IPS-20b (cell line): ENCODE measurements around the gene AUNIP.

Experiments
- H3K27ac ChIP-seq: one replicate; pipeline ENCODE4 v1.5.1; 2013; ENCODE audit warnings: low read length
- H3K27me3 ChIP-seq: 2 replicates; pipeline ENCODE4 v1.6.1; 2013; ENCODE audit warnings: mild to moderate bottlenecking, low read length, inconsistent platforms; ENCODE audit not compliant: insufficient read depth
- H3K36me3 ChIP-seq: 2 replicates; pipeline ENCODE4 v1.6.1; 2013; ENCODE audit warnings: low read depth, mild to moderate bottlenecking, inconsistent platforms, low read length, moderate library complexity; ENCODE audit not compliant: insufficient read depth
- H3K4me1 ChIP-seq: 2 replicates; pipeline ENCODE4 v1.6.1; 2013; ENCODE audit warnings: mild to moderate bottlenecking, control low read depth, inconsistent platforms, low read length, moderate library complexity; ENCODE audit not compliant: insufficient read depth
- H3K4me3 ChIP-seq: 2 replicates; pipeline ENCODE4 v1.5.1; 2013; ENCODE audit warnings: mild to moderate bottlenecking, low read length, inconsistent platforms
- H3K9ac ChIP-seq: 2 replicates; pipeline ENCODE4 v1.6.1; 2013; ENCODE audit warnings: low read depth, mild to moderate bottlenecking, inconsistent platforms, low read length, moderate library complexity
- H3K9me3 ChIP-seq: 2 replicates; pipeline ENCODE4 v1.6.1; 2013; ENCODE audit warnings: mild to moderate bottlenecking, low read depth, low read length, inconsistent platforms; ENCODE audit not compliant: insufficient read depth

The AUNIP gene

GRCh38 chr1:25820247-25821111 is 38.8 kb downstream of the AUNIP start:
- Histone ChIP-seq H3K4me1 (peaks cover 6% of the 10 kb centered on the region; the same call in 1 of the 2 replicates), H3K9ac (peak overlapping the region; percentile 96), H3K9me3 (no peaks in the 10 kb centered on the region), H3K36me3 (peaks cover 3% of the 10 kb centered on the region; the same call in 1 of the 2 replicates), H3K27me3 (peaks cover 15% of the 10 kb centered on the region), H3K4me3 (peak overlapping the region; percentile 96), H3K27ac (peak overlapping the region; percentile 83)

GRCh38 chr1:25819491-25820246 is 39.6 kb downstream of the AUNIP start, which contains the start of gene MTFR1L:
Gene MTFR1L, plus strand, starts transcription at chr1:25819954. Its CDS starts 3,151 bp downstream, at chr1:25823105.
- H3K4me1 ChIP-seq, result peaks cover 6% of the 10 kb centered on the region; the same call in 1 of the 2 replicates
- H3K27ac ChIP-seq, result peak within 1 kb of the TSS; percentile 83

GRCh38 chr1:25818569-25818968 is 40.7 kb downstream of the AUNIP start:
- peaks cover 6% of the 10 kb centered on the region; the same call in 1 of the 2 replicates for H3K36me3 ChIP-seq
- H3K4me3 ChIP-seq, result peak overlapping the region; percentile 96
- H3K9me3 ChIP-seq, result no peaks in the 10 kb centered on the region
- peaks cover 15% of the 10 kb centered on the region for H3K27me3 ChIP-seq
- peaks cover 6% of the 10 kb centered on the region; the same call in 1 of the 2 replicates for H3K4me1 ChIP-seq
- H3K27ac ChIP-seq, result no peak overlapping the region
- H3K9ac ChIP-seq, result peak overlapping the region; percentile 96; the same call in 1 of the 2 replicates

More at GRCh38 chr1:25819491-25820246, 39.6 kb downstream of the AUNIP start, which contains the start of gene MTFR1L:
- Histone ChIP-seq H3K9me3 (no peaks in the 10 kb centered on the region), H3K9ac (peak within 1 kb of the TSS; percentile 96), H3K4me3 (peak within 1 kb of the TSS; percentile 96), H3K27me3 (peaks cover 15% of the 10 kb centered on the region), H3K36me3 (peaks cover under 1% of the 10 kb centered on the region; the same call in 1 of the 2 replicates)

GRCh38 chr1:25817840-25818501 is 41.3 kb downstream of the AUNIP start:
- no peak overlapping the region for H3K4me3 ChIP-seq
- peaks cover 6% of the 10 kb centered on the region; the same call in 1 of the 2 replicates for H3K36me3 ChIP-seq
- peaks cover 6% of the 10 kb centered on the region; the same call in 1 of the 2 replicates for H3K4me1 ChIP-seq
- H3K27ac ChIP-seq, result no peak overlapping the region
- H3K9me3 ChIP-seq, result no peaks in the 10 kb centered on the region
- H3K27me3 ChIP-seq, result peaks cover 15% of the 10 kb centered on the region
- no peak overlapping the region; the same call in 1 of the 2 replicates for H3K9ac ChIP-seq

GRCh38 chr1:25816112-25816718 is 43.0 kb downstream of the AUNIP start:
- Histone ChIP-seq H3K27ac (no peak overlapping the region), H3K4me1 (peaks cover 6% of the 10 kb centered on the region; the same call in 1 of the 2 replicates), H3K9ac (no peak overlapping the region)

GRCh38 chr1:25815208-25816111 is 43.8 kb downstream of the AUNIP start:
- no peak overlapping the region for H3K27ac ChIP-seq
- H3K9ac ChIP-seq, result no peak overlapping the region

More at GRCh38 chr1:25816112-25816718, 43.0 kb downstream of the AUNIP start:
- H3K36me3 ChIP-seq, result peaks cover 15% of the 10 kb centered on the region
- no peaks in the 10 kb centered on the region for H3K9me3 ChIP-seq
- H3K27me3 ChIP-seq, result peaks cover 4% of the 10 kb centered on the region
- H3K4me3 ChIP-seq, result no peak overlapping the region

GRCh38 chr1:25814549-25815087 is 44.6 kb downstream of the AUNIP start:
- peaks cover 25% of the 10 kb centered on the region for H3K36me3 ChIP-seq
- H3K9me3 ChIP-seq, result no peaks in the 10 kb centered on the region
- no peak overlapping the region for H3K27ac ChIP-seq
- H3K4me1 ChIP-seq, result peaks cover 6% of the 10 kb centered on the region; the same call in 1 of the 2 replicates
- no peaks in the 10 kb centered on the region for H3K27me3 ChIP-seq
- no peak overlapping the region for H3K4me3 ChIP-seq
- no peak overlapping the region for H3K9ac ChIP-seq

More at GRCh38 chr1:25815208-25816111, 43.8 kb downstream of the AUNIP start:
- Histone ChIP-seq H3K27me3 (no peaks in the 10 kb centered on the region), H3K9me3 (no peaks in the 10 kb centered on the region), H3K36me3 (peaks cover 17% of the 10 kb centered on the region), H3K4me3 (no peak overlapping the region), H3K4me1 (peaks cover 6% of the 10 kb centered on the region; the same call in 1 of the 2 replicates)

- no peak overlapping the region for H3K9ac ChIP-seq
- no peak overlapping the region for H3K4me3 ChIP-seq
- peaks cover 30% of the 10 kb centered on the region for H3K36me3 ChIP-seq
Measured at GRCh38 chr1:25813734-25814471, 45.4 kb downstream of the AUNIP start.

GRCh38 chr1:25813071-25813733 is 46.1 kb downstream of the AUNIP start:
- H3K27ac ChIP-seq, result no peak overlapping the region
- no peaks in the 10 kb centered on the region for H3K27me3 ChIP-seq
- no peak overlapping the region for H3K9ac ChIP-seq
- H3K9me3 ChIP-seq, result no peaks in the 10 kb centered on the region
- H3K36me3 ChIP-seq, result peaks cover 31% of the 10 kb centered on the region
- 0 out of 2 replicates have a peak, but pooled peaks cover 2% of the 10 kb centered on the region for H3K4me1 ChIP-seq
- no peak overlapping the region for H3K4me3 ChIP-seq

More at GRCh38 chr1:25813734-25814471, 45.4 kb downstream of the AUNIP start:
- Histone ChIP-seq H3K27me3 (no peaks in the 10 kb centered on the region), H3K4me1 (peaks cover 6% of the 10 kb centered on the region; the same call in 1 of the 2 replicates), H3K27ac (no peak overlapping the region), H3K9me3 (no peaks in the 10 kb centered on the region)
